ENCODE data around the gene TMTC1. TPM values are rescaled to one million over a fixed set of nuclear protein-coding genes. Genes with fewer than 3 reads are reported as not detected.

Gene TMTC1
- polyA plus RNA-seq, 1 of the 3 experiments (the other 2 are of a cell fraction), result 0.13 TPM

- CTCF ChIA-PET, result interaction anchor here (0.7 to 1.4 kb wide), 14 partner anchors 9 to 1143 kb away, joined by 3 to 6 read pairs (median 3); no protein-coding TSS in a partner anchor
- Histone ChIP-seq H3K27ac (ENCODE audit: low read depth in 2 of 2, low read length in 1 of 2) (no peak overlapping the region), H3K9me3 (no peaks in the 10 kb centered on the region), H4K20me1 (ENCODE audit: insufficient read depth) (no peaks in the 10 kb centered on the region), H3K36me3 (replicated peaks in 1 of 2; ENCODE audit: control insufficient read depth in 1 of 2, insufficient read depth in 2 of 2, low read length in 1 of 2) (no peaks in the 10 kb centered on the region), H3K79me2 (ENCODE audit: insufficient read depth) (no peaks in the 10 kb centered on the region), H2AFZ (ENCODE audit: low read depth) (no peak overlapping the region), H3K4me3 (ENCODE audit: low read depth in 2 of 2, low read length in 1 of 2) (no peak overlapping the region; a peak in 1 of 4 replicates), H3K9ac (no peak overlapping the region), H3K4me1 (ENCODE audit: control insufficient read depth in 1 of 2, insufficient read depth in 2 of 2, low read depth in 1 of 2, low read length in 1 of 2) (no peaks in the 10 kb centered on the region), H3K9me2 (no peaks in the 10 kb centered on the region), H3F3A (replicated peaks; ENCODE audit: insufficient read depth) (peaks cover 4% of the 10 kb centered on the region), H3K4me2 (no peak overlapping the region), H3K27me3 (ENCODE audit: insufficient read depth) (no peaks in the 10 kb centered on the region)
- POLR2A ChIA-PET, result no interaction called here
- peak; percentile 60 for DNase-seq
- peak; percentile 90 for TF ChIP-seq RAD21 (IDR thresholded peaks at IDR 0.05; ENCODE audit: low read length)
- TF ChIP-seq SMC3 (IDR thresholded peaks at IDR 0.05; ENCODE audit: low read depth, low read length), result peak; percentile 91
- TF ChIP-seq RXRA (IDR thresholded peaks at IDR 0.05; ENCODE audit: borderline replicate concordance, low read depth), result no peak
- TF ChIP-seq, protein P1, sequence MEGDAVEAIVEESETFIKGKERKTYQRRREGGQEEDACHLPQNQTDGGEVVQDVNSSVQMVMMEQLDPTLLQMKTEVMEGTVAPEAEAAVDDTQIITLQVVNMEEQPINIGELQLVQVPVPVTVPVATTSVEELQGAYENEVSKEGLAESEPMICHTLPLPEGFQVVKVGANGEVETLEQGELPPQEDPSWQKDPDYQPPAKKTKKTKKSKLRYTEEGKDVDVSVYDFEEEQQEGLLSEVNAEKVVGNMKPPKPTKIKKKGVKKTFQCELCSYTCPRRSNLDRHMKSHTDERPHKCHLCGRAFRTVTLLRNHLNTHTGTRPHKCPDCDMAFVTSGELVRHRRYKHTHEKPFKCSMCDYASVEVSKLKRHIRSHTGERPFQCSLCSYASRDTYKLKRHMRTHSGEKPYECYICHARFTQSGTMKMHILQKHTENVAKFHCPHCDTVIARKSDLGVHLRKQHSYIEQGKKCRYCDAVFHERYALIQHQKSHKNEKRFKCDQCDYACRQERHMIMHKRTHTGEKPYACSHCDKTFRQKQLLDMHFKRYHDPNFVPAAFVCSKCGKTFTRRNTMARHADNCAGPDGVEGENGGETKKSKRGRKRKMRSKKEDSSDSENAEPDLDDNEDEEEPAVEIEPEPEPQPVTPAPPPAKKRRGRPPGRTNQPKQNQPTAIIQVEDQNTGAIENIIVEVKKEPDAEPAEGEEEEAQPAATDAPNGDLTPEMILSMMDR (IDR thresholded peaks at IDR 0.05), result peak; percentile 84
- 4% methylated on average over 1 of the region's 1 CpG for WGBS (ENCODE audit: low lambda C conversion rate)
Observed at GRCh38 chr12:29552324-29552927, 231.3 kb downstream of the TMTC1 start.

GRCh38 chr12:29551812-29552211 lies 231.9 kb downstream of the TMTC1 start:
- Histone ChIP-seq H3K27me3 (ENCODE audit: insufficient read depth) (no peaks in the 10 kb centered on the region), H3K36me3 (replicated peaks in 1 of 2; ENCODE audit: control insufficient read depth in 1 of 2, insufficient read depth in 2 of 2, low read length in 1 of 2) (no peaks in the 10 kb centered on the region), H3K79me2 (ENCODE audit: insufficient read depth) (no peaks in the 10 kb centered on the region), H4K20me1 (ENCODE audit: insufficient read depth) (no peaks in the 10 kb centered on the region), H3K9me2 (no peaks in the 10 kb centered on the region), H3K4me2 (no peak overlapping the region), H3K9ac (no peak overlapping the region), H3K4me1 (ENCODE audit: control insufficient read depth in 1 of 2, insufficient read depth in 2 of 2, low read depth in 1 of 2, low read length in 1 of 2) (no peaks in the 10 kb centered on the region), H2AFZ (ENCODE audit: low read depth) (no peak overlapping the region), H3F3A (replicated peaks; ENCODE audit: insufficient read depth) (peaks cover 4% of the 10 kb centered on the region), H3K9me3 (no peaks in the 10 kb centered on the region), H3K4me3 (ENCODE audit: low read depth in 2 of 2, low read length in 1 of 2) (no peak overlapping the region), H3K27ac (ENCODE audit: low read depth in 2 of 2, low read length in 1 of 2) (no peak overlapping the region)
- CTCF ChIA-PET, result interaction anchor here (0.6 to 1.2 kb wide), 12 partner anchors 17 to 1068 kb away, joined by 3 to 5 read pairs (median 3); no protein-coding TSS in a partner anchor
- POLR2A ChIA-PET, result no interaction called here
- WGBS (ENCODE audit: low lambda C conversion rate), result 42% methylated on average over 3 of the region's 3 CpGs
- DNase-seq, result no peak
- TF ChIP-seq, protein P1 (IDR thresholded peaks at IDR 0.05), result no peak

DNA sequence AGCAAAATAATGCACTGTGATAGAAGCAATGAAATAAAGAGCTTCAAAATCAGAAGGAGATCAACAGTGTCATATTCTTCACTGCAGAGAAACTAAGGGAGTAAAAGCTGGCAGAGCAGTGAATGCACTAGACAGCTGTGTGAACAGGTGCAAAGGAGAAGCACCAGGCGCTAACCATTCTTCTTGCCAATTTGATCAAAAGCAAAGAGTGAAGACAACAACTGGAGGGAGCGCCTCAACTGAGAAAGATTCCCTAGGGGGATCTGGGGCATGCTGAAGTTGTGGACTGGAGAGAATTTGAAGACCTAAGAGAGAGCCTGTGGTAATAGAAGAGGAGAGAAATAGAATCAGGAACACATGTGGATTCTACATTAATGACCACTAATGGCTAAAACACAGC lies 235.9 kb downstream of the TMTC1 start:
- WGBS (ENCODE audit: low lambda C conversion rate), result 68% methylated on average over 2 of the region's 2 CpGs
- CTCF ChIA-PET, result interaction anchor here (0.6 to 1.0 kb wide), 2 partner anchors 342 to 1299 kb away, joined by 3 to 4 read pairs; no protein-coding TSS in a partner anchor
- TF ChIP-seq MEF2A (IDR thresholded peaks at IDR 0.05; ENCODE audit: borderline replicate concordance, low read depth), result no peak
- TF ChIP-seq JUND (IDR thresholded peaks at IDR 0.05), result no peak
- TF ChIP-seq RFX5 (IDR thresholded peaks at IDR 0.05; ENCODE audit: low read length), result no peak
- Histone ChIP-seq H3K27me3 (ENCODE audit: insufficient read depth) (no peaks in the 10 kb centered on the region), H4K20me1 (ENCODE audit: insufficient read depth) (no peaks in the 10 kb centered on the region), H3K4me3 (ENCODE audit: low read depth in 2 of 2, low read length in 1 of 2) (no peak overlapping the region), H3F3A (replicated peaks; ENCODE audit: insufficient read depth) (peaks cover 4% of the 10 kb centered on the region), H3K9me2 (no peaks in the 10 kb centered on the region), H3K79me2 (ENCODE audit: insufficient read depth) (no peaks in the 10 kb centered on the region), H3K27ac (ENCODE audit: low read depth in 2 of 2, low read length in 1 of 2) (no peak overlapping the region), H3K4me1 (ENCODE audit: control insufficient read depth in 1 of 2, insufficient read depth in 2 of 2, low read depth in 1 of 2, low read length in 1 of 2) (no peaks in the 10 kb centered on the region), H3K36me3 (replicated peaks in 1 of 2; ENCODE audit: control insufficient read depth in 1 of 2, insufficient read depth in 2 of 2, low read length in 1 of 2) (no peaks in the 10 kb centered on the region), H3K9ac (no peak overlapping the region), H2AFZ (ENCODE audit: low read depth) (no peak overlapping the region), H3K4me2 (no peak overlapping the region), H3K9me3 (no peaks in the 10 kb centered on the region)
- no peak for DNase-seq
- POLR2A ChIA-PET, result no interaction called here
